Stomach (tissue), 4 donors: Measurements from ENCODE around the gene SFRP4.

ENCODE experiments used
- POLR2AphosphoS5 ChIP-seq, 3 donors: sonication (generic); formaldehyde crosslinking; IDR thresholded peaks; one replicate each; pipeline ENCODE4 v1.6.1; 2016; ENCODE audit warnings: antibody characterized with exemption in 3 of 3
- TF ChIP-seq, protein P1 (sequence below), 7 experiments: fragments of 450-650 bp in 4 of 7; fragments of 200-600 bp in 3 of 7; sonication (generic) in 3 of 7; IDR thresholded peaks; one replicate each; pipeline ENCODE4 v1.5.1; 2016 to 2019; ENCODE audit warnings: antibody characterized with exemption in 7 of 7, control low read depth in 2 of 7, mild to moderate bottlenecking in 1 of 7

DNA sequence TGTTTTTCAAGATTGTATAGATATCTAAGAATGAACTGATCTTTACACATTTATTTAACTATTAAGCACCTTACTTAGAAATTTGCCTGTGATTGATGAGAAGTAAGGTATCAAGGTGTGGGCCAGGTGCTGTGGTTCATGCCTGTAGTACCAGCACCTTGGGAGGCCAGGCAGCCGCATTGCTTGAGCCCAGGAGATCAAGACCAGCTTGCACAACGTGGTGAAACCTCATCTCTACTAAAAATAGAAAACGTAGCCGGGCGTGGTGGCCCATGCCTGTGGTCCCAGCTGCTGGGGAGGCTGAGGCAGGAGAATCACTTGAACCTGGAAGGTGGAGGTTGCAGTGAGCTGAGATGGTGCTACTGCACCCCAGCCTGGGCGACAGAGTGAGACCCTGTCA lies 34.5 kb downstream of the SFRP4 start:
- TF ChIP-seq, protein P1, sequence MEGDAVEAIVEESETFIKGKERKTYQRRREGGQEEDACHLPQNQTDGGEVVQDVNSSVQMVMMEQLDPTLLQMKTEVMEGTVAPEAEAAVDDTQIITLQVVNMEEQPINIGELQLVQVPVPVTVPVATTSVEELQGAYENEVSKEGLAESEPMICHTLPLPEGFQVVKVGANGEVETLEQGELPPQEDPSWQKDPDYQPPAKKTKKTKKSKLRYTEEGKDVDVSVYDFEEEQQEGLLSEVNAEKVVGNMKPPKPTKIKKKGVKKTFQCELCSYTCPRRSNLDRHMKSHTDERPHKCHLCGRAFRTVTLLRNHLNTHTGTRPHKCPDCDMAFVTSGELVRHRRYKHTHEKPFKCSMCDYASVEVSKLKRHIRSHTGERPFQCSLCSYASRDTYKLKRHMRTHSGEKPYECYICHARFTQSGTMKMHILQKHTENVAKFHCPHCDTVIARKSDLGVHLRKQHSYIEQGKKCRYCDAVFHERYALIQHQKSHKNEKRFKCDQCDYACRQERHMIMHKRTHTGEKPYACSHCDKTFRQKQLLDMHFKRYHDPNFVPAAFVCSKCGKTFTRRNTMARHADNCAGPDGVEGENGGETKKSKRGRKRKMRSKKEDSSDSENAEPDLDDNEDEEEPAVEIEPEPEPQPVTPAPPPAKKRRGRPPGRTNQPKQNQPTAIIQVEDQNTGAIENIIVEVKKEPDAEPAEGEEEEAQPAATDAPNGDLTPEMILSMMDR (IDR thresholded peaks at IDR 0.05), result no peak
- no peak for TF ChIP-seq POLR2AphosphoS5 (IDR thresholded peaks at IDR 0.05)
